Measurements from ENCODE around the gene CCDC186. TPM values are rescaled to one million over a fixed set of nuclear protein-coding genes. Genes with fewer than 3 reads are reported as not detected.
"Not testable (repeated sequence)": the region's sequence is repeated elsewhere in the genome, so short reads cannot be mapped to it uniquely, and the experiment has no call there.

Gene CCDC186
- total and polyA plus RNA-seq, 3 donors from 2014 or later: 5.3 to 39.8 (median 30.8) TPM

DNA sequence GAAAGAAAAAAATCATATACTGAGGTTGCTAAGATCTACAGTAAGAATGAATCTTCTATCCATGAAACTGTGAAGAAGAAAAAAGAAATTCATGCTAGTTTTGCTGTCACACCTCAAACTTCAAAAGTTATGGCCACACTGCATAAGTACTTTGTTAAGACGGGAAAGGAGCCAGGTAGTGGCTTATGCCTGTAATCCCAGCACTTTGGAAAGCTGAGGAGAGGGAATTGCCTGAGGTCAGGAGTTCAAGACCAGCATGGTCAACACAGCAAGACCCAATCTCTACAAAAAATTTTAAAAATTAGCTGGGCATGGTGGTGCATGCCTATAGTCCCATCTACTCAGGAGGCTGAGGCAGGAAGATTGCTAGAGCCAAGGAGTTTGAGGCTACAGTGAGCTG is 22.1 kb downstream of the CCDC186 start:
- no peak for DNase-seq
- Histone ChIP-seq H3K36me3 (ENCODE audit: low read depth, missing control alignments) (no peaks in the 10 kb centered on the region), H3K4me1 (no peaks in the 10 kb centered on the region), H3K27me3 (no peaks in the 10 kb centered on the region), H3K9me3 (no peaks in the 10 kb centered on the region), H3K4me3 (no peak overlapping the region), H3K27ac (no peak overlapping the region)
- TF ChIP-seq, protein P1, sequence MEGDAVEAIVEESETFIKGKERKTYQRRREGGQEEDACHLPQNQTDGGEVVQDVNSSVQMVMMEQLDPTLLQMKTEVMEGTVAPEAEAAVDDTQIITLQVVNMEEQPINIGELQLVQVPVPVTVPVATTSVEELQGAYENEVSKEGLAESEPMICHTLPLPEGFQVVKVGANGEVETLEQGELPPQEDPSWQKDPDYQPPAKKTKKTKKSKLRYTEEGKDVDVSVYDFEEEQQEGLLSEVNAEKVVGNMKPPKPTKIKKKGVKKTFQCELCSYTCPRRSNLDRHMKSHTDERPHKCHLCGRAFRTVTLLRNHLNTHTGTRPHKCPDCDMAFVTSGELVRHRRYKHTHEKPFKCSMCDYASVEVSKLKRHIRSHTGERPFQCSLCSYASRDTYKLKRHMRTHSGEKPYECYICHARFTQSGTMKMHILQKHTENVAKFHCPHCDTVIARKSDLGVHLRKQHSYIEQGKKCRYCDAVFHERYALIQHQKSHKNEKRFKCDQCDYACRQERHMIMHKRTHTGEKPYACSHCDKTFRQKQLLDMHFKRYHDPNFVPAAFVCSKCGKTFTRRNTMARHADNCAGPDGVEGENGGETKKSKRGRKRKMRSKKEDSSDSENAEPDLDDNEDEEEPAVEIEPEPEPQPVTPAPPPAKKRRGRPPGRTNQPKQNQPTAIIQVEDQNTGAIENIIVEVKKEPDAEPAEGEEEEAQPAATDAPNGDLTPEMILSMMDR (IDR thresholded peaks at IDR 0.05): no peak
- TF ChIP-seq POLR2A (IDR thresholded peaks at IDR 0.05): no peak
- 90 to 95% methylated on average over 1 of the region's 1 CpG for WGBS, 2 donors
- intact Hi-C loops (cut with DNase I; ENCODE audit: low total_unique reads): no loop called here

DNA sequence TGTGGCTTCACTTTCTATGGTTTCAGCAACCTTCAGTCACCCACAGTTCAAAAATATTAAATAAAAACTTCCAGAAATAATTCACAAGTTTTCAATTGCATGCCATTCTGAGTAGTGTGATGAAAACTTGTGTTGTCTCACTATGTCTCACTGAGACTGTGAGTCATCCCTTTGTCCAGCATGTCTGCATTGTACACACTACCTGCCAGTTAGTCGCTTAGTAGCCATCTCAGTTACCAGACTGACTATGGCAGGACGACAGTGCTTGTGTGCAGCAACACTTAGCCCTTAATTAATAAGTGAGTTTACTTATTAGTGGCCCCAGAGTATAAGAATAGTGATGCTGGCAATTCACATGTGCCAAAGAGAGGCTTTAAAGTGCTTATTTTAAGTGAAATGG is 22.5 kb downstream of the CCDC186 start:
- 90% methylated on average over 2 of the region's 2 CpGs for WGBS, 2 donors
- H3K36me3 ChIP-seq (ENCODE audit: low read depth, missing control alignments): no peaks in the 10 kb centered on the region
- no peak for DNase-seq
- intact Hi-C loops (cut with DNase I; ENCODE audit: low total_unique reads): no loop called here
- TF ChIP-seq POLR2A (IDR thresholded peaks at IDR 0.05): no peak
- TF ChIP-seq, protein P1 (IDR thresholded peaks at IDR 0.05): no peak
- H3K4me1 ChIP-seq: no peaks in the 10 kb centered on the region
- no peak overlapping the region for H3K4me3 ChIP-seq
- no peaks in the 10 kb centered on the region for H3K27me3 ChIP-seq
- H3K27ac ChIP-seq: no peak overlapping the region
- no peaks in the 10 kb centered on the region for H3K9me3 ChIP-seq

- H3K4me3 ChIP-seq; intact Hi-C loops (cut with DNase I; ENCODE audit: low total_unique reads); H3K36me3 ChIP-seq (ENCODE audit: low read depth, missing control alignments); H3K9me3 ChIP-seq; H3K27me3 ChIP-seq; H3K4me1 ChIP-seq; H3K27ac ChIP-seq; DNase-seq: not testable (repeated sequence)
- 95 to 98% methylated on average over 3 of the region's 3 CpGs for WGBS, 2 donors
Observed at GRCh38 chr10:114149476-114149875, 24.5 kb downstream of the CCDC186 start.

DNA sequence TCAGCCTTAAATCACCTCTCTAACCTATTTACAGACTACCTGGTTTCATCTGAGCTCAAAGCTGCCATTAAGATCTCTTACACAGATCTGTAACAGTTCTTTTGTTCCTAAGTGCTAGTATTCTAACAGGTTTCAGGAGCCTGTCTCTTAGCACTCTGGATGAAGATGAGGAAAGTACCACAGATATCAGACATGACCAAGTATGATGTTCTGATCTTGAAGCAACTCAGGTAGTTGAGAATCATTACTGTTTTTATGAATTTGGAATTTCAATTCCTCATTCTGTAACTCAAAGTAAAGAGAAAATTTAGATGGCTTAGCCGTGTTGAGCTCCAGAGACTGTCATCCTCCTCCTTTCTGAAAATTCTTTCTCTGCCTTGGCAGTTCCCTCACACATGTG is 30.8 kb downstream of the CCDC186 start:
- intact Hi-C loops (cut with DNase I; ENCODE audit: low total_unique reads): no loop called here
- Histone ChIP-seq H3K36me3 (ENCODE audit: low read depth, missing control alignments) (no peaks in the 10 kb centered on the region), H3K27me3 (no peaks in the 10 kb centered on the region), H3K4me1 (no peaks in the 10 kb centered on the region), H3K4me3 (no peak overlapping the region), H3K9me3 (no peaks in the 10 kb centered on the region), H3K27ac (no peak overlapping the region)
- DNase-seq: no peak
- 86 to 96% methylated on average over 1 of the region's 1 CpG for WGBS, 2 donors
- TF ChIP-seq, protein P1 (IDR thresholded peaks at IDR 0.05): no peak
- TF ChIP-seq POLR2A (IDR thresholded peaks at IDR 0.05): no peak

- no peak for DNase-seq
- H3K4me3 ChIP-seq: no peak overlapping the region
- WGBS, 2 donors: 77 to 88% methylated on average over 3 of the region's 3 CpGs
- no peaks in the 10 kb centered on the region for H3K9me3 ChIP-seq
- no peaks in the 10 kb centered on the region for H3K27me3 ChIP-seq
- TF ChIP-seq, protein P1 (IDR thresholded peaks at IDR 0.05): no peak
- no peak for TF ChIP-seq POLR2A (IDR thresholded peaks at IDR 0.05)
- no peaks in the 10 kb centered on the region for H3K36me3 ChIP-seq (ENCODE audit: low read depth, missing control alignments)
- H3K27ac ChIP-seq: no peak overlapping the region
- intact Hi-C loops (cut with DNase I; ENCODE audit: low total_unique reads): no loop called here
- no peaks in the 10 kb centered on the region for H3K4me1 ChIP-seq
Observed at GRCh38 chr10:114142018-114142417, 32.0 kb downstream of the CCDC186 start.

DNA sequence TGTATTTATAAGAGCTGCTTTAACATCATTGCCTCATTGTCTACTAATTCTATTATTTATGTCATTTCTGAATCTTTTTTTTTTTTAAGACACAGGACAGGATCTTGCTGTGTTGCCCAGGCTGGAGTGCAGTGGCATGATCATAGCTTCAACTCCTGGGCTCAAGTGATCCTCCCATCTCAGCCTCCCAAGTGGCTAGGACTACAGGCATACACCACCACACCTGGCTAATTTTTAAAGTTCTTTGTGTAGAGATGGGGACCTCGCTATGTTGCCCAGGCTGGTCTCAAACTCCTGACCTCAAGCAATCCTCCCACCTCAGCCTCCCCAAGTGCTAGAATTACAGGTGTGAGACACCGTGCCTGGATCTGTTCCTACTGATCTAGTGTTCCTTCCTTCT is 33.2 kb downstream of the CCDC186 start:
- DNase-seq; H3K4me1 ChIP-seq; intact Hi-C loops (cut with DNase I; ENCODE audit: low total_unique reads); H3K4me3 ChIP-seq; H3K27me3 ChIP-seq; H3K36me3 ChIP-seq (ENCODE audit: low read depth, missing control alignments); H3K27ac ChIP-seq; H3K9me3 ChIP-seq: not testable (repeated sequence)
- WGBS, 2 donors: 95 to 100% methylated on average over 2 of the region's 2 CpGs

Measured in testis (tissue), 3 donors.